ENCODE results near the gene RRH. TPM values are rescaled to one million over a fixed set of nuclear protein-coding genes. Genes with fewer than 3 reads are reported as not detected.
"Not testable (repeated sequence)": the region's sequence is repeated elsewhere in the genome, so short reads cannot be mapped to it uniquely, and the experiment has no call there.

The RRH gene
- under 1 TPM in 1 of 9 donors, not detected in 8; 0.21 TPM for total RNA-seq
- polyA plus RNA-seq: under 1 TPM in 1 of 2 donors, not detected in 1; 0.06 TPM
- long read RNA-seq, donor 1: 0 reads
- long read RNA-seq, donor 2: 0 reads
- long read RNA-seq, donor 3: 0 reads

- TF ChIP-seq CTCF (IDR thresholded peaks at IDR 0.05): no peak
- no peak for TF ChIP-seq POLR2A (IDR thresholded peaks at IDR 0.05)
- H3K9me3 ChIP-seq: no peaks in the 10 kb centered on the region
- WGBS, 4 donors: 93 to 98% (median 97%) methylated on average over 2 of the region's 2 CpGs
- DNase-seq (no peak), ATAC-seq (no peak)
- H3K27me3 ChIP-seq: no peaks in the 10 kb centered on the region
- no peaks in the 10 kb centered on the region for H3K4me1 ChIP-seq
- H3K27ac ChIP-seq: no peak within 1 kb of the TSS
- intact Hi-C loops (cut with DNase I): loop anchor here in 8 of 10 donors (2.0 to 10.0 kb wide), 4 partner anchors 123 to 405 kb away; partner anchors contain the start of gene CASP6 (in 2 of the 8)
- no peak within 1 kb of the TSS for H3K4me3 ChIP-seq
- H3K36me3 ChIP-seq: peaks cover 0 to 38% (median 30%) of the 10 kb centered on the region in 9 donors
These were observed at the start of gene RRH for GRCh38 chr4:109827672-109828071. Gene RRH (plus strand): TSS chr4:109827972. CDS start chr4:109828028, 56 bp downstream.

GRCh38 chr4:109782092-109782491 lies 45.7 kb upstream of the RRH start:
- intact Hi-C loops (cut with DNase I); H3K27me3 ChIP-seq; H3K4me1 ChIP-seq; H3K27ac ChIP-seq; ATAC-seq; H3K36me3 ChIP-seq; H3K4me3 ChIP-seq; DNase-seq: not testable (repeated sequence)
- WGBS, 4 donors: 86 to 92% (median 88%) methylated on average over 2 of the region's 2 CpGs
- H3K9me3 ChIP-seq: peaks cover 0 to 13% (median 0%) of the 10 kb centered on the region in 12 donors

GRCh38 chr4:109786846-109787245 lies 40.9 kb upstream of the RRH start:
- Histone ChIP-seq H3K27ac (no peak overlapping the region), H3K4me3 (no peak overlapping the region), H3K27me3 (no peaks in the 10 kb centered on the region), H3K36me3 (no peaks in the 10 kb centered on the region), H3K4me1 (no peaks in the 10 kb centered on the region), H3K9me3 (peaks cover 0 to 17% (median 0%) of the 10 kb centered on the region in 12 donors)
- 89 to 94% (median 93%) methylated on average over 1 of the region's 1 CpG for WGBS, 4 donors
- ATAC-seq (no peak), DNase-seq (no peak)
- intact Hi-C loops (cut with DNase I): no loop called here
- TF ChIP-seq CTCF (IDR thresholded peaks at IDR 0.05): no peak
- TF ChIP-seq POLR2A (IDR thresholded peaks at IDR 0.05): no peak

GRCh38 chr4:109787807-109788206 lies 40.0 kb upstream of the RRH start:
- no peaks in the 10 kb centered on the region for H3K4me1 ChIP-seq
- DNase-seq: no peak

More at GRCh38 chr4:109787807-109788206, 40.0 kb upstream of the RRH start:
- no peak overlapping the region for H3K4me3 ChIP-seq
- 51 to 85% (median 72%) methylated on average over 1 of the region's 1 CpG for WGBS, 4 donors
- TF ChIP-seq CTCF (IDR thresholded peaks at IDR 0.05): no peak
- TF ChIP-seq POLR2A (IDR thresholded peaks at IDR 0.05): no peak
- peaks cover 0 to 17% (median 0%) of the 10 kb centered on the region in 12 donors for H3K9me3 ChIP-seq
- ATAC-seq: no peak
- H3K27me3 ChIP-seq: no peaks in the 10 kb centered on the region
- intact Hi-C loops (cut with DNase I): no loop called here
- no peak overlapping the region for H3K27ac ChIP-seq
- H3K36me3 ChIP-seq: no peaks in the 10 kb centered on the region
